H1 (cell line): Measurements from ENCODE around the gene LAIR1. TPM values are rescaled to one million over a fixed set of nuclear protein-coding genes. Genes with fewer than 3 reads are reported as not detected.

ENCODE experiments used
- CTCF ChIA-PET: fragments of 300-600 bp; sonication (Branson Sonifier 250); formaldehyde crosslinking; loops from one replicate; lab custom pipeline; 2021; ENCODE audit not compliant: partially characterized antibody; lab: Charles Lee
- POLR2A ChIA-PET: fragments of 300-600 bp; sonication (Branson Sonifier 250); formaldehyde crosslinking; loops from one replicate; lab custom pipeline; 2021; ENCODE audit warnings: inconsistent platforms; ENCODE audit not compliant: partially characterized antibody; lab: Charles Lee
- DNase-seq, 2 experiments: peaks; one replicate each; pipeline versions ENCODE4 v3.0.0 to v3.0.0-alpha.2; 2010 to 2022; ENCODE audit warnings: low spot score in 2 of 2, low read depth in 1 of 2, mixed read lengths in 1 of 2
- FAIRE-seq: peaks from 2 replicates; lab custom pipeline; 2011; peaks lifted over from hg19 to GRCh38; lab: Jason Lieb, UNC
- H2AFZ ChIP-seq: 2 replicates; pipeline ENCODE4 v1.8.1; 2012; ENCODE audit warnings: low read length, inconsistent platforms
- H2AK5ac ChIP-seq: 2 replicates; pipeline ENCODE4 v1.6.1; 2013; ENCODE audit warnings: low read depth, low read length
- H2BK120ac ChIP-seq: replicated peaks from 2 replicates; pipeline ENCODE3; 2013; ENCODE audit warnings: low read depth, low read length, inconsistent platforms
- H2BK12ac ChIP-seq: 2 replicates; pipeline ENCODE4 v1.6.1; 2013; ENCODE audit warnings: low read depth, low read length
- H2BK15ac ChIP-seq: 2 replicates; pipeline ENCODE4 v1.6.1; 2013; ENCODE audit warnings: low read length
- H2BK20ac ChIP-seq: 2 replicates; pipeline ENCODE4 v1.6.1; 2013; ENCODE audit warnings: low read length
- H2BK5ac ChIP-seq: 2 replicates; pipeline ENCODE4 v1.6.1; 2013; ENCODE audit warnings: low read depth, low read length
- H3K14ac ChIP-seq: 2 replicates; pipeline ENCODE4 v1.6.1; 2013; ENCODE audit warnings: inconsistent platforms; ENCODE audit not compliant: insufficient read length
- H3K18ac ChIP-seq: 2 replicates; pipeline ENCODE4 v1.6.1; 2013; ENCODE audit warnings: low read length; ENCODE audit errors: extremely low read depth
- H3K23ac ChIP-seq: 2 replicates; pipeline ENCODE4 v1.6.1; 2013; ENCODE audit warnings: inconsistent platforms; ENCODE audit not compliant: insufficient read length
- H3K23me2 ChIP-seq: 2 replicates; pipeline ENCODE4 v1.6.1; 2013; ENCODE audit warnings: low read depth, low read length
- H3K27ac ChIP-seq: 2 replicates; pipeline ENCODE4 v1.6.1; 2011; ENCODE audit warnings: low read depth, low read length, inconsistent platforms
- H3K27me3 ChIP-seq, 4 experiments: replicated peaks in 1 of 4; 1 replicate in 1 of 4; 2 replicates in 3 of 4; pipeline versions ENCODE4 v1.6.1 to v1.8.1; 2011 to 2013; ENCODE audit warnings: low read length in 3 of 4, mild to moderate bottlenecking in 3 of 4, inconsistent platforms in 2 of 4, mixed read lengths in 2 of 4, moderate library complexity in 1 of 4; ENCODE audit not compliant: control insufficient read depth in 3 of 4, insufficient read depth in 3 of 4; ENCODE audit errors: extremely low read depth in 1 of 4
- H3K36me3 ChIP-seq, 4 experiments: 2 replicates each; pipeline versions ENCODE4 v1.6.1 to v1.8.1; 2011 to 2013; ENCODE audit warnings: mild to moderate bottlenecking in 4 of 4, low read length in 3 of 4, moderate library complexity in 2 of 4, control low read depth in 1 of 4, inconsistent platforms in 1 of 4; ENCODE audit not compliant: insufficient read depth in 4 of 4, control insufficient read depth in 2 of 4
- H3K4ac ChIP-seq: replicated peaks from 2 replicates; pipeline ENCODE3; 2013; ENCODE audit warnings: low read length, low read depth, mixed read lengths, inconsistent platforms; ENCODE audit not compliant: insufficient read length
- H3K4me1 ChIP-seq, 4 experiments: replicated peaks in 1 of 4; 1 replicate in 1 of 4; 2 replicates in 3 of 4; pipeline versions ENCODE4 v1.6.1 to v1.8.1; 2011 to 2013; ENCODE audit warnings: low read length in 3 of 4, inconsistent platforms in 2 of 4, mixed read lengths in 1 of 4; ENCODE audit not compliant: insufficient read depth in 4 of 4, control insufficient read depth in 3 of 4
- H3K4me2 ChIP-seq, 2 experiments: 2 replicates each; pipeline versions ENCODE4 v1.6.1 to v1.8.1; 2011 to 2013; ENCODE audit warnings: low read depth in 2 of 2, low read length in 2 of 2, control low read depth in 1 of 2, inconsistent platforms in 1 of 2, mild to moderate bottlenecking in 1 of 2; ENCODE audit not compliant: insufficient read depth in 1 of 2
- H3K4me3 ChIP-seq, 4 experiments: fragments of 200-600, 300-600 bp in 1 of 4; sonication (generic), shearing (Covaris generic), sonication (Bioruptor Twin) in 1 of 4; 2 replicates each; pipeline versions ENCODE4 v1.5.1 to v1.8.1; 2011 to 2016; ENCODE audit warnings: low read length in 4 of 4, low read depth in 3 of 4, control low read depth in 2 of 4, inconsistent platforms in 2 of 4, mild to moderate bottlenecking in 2 of 4, mixed read lengths in 1 of 4, moderate library complexity in 1 of 4; ENCODE audit not compliant: insufficient read depth in 2 of 4; ENCODE audit errors: extremely low read depth in 1 of 4
- H3K56ac ChIP-seq: replicated peaks from 2 replicates; pipeline ENCODE3; 2013; ENCODE audit warnings: low read depth, mild to moderate bottlenecking, mixed read lengths, low read length, inconsistent platforms; ENCODE audit not compliant: insufficient read length
- H3K79me1 ChIP-seq: 2 replicates; pipeline ENCODE4 v1.6.1; 2013; ENCODE audit warnings: low read depth, low read length, control low read depth
- H3K79me2 ChIP-seq, 2 experiments: 2 replicates each; pipeline versions ENCODE4 v1.6.1 to v1.8.1; 2012 to 2013; ENCODE audit warnings: low read length in 2 of 2, mild to moderate bottlenecking in 2 of 2, inconsistent platforms in 1 of 2; ENCODE audit not compliant: insufficient read depth in 2 of 2, control insufficient read depth in 1 of 2
- H3K9ac ChIP-seq, 4 experiments: replicated peaks in 1 of 4; 1 replicate in 1 of 4; 2 replicates in 3 of 4; pipeline versions ENCODE4 v1.6.1 to v1.8.1; 2011 to 2013; ENCODE audit warnings: low read depth in 3 of 4, low read length in 3 of 4, control low read depth in 2 of 4, mild to moderate bottlenecking in 2 of 4, moderate library complexity in 2 of 4, inconsistent platforms in 1 of 4; ENCODE audit errors: extremely low read depth in 1 of 4
- H3K9me3 ChIP-seq, 2 experiments: 2 replicates each; pipeline versions ENCODE4 v1.6.1 to v1.8.1; 2012 to 2013; ENCODE audit warnings: mild to moderate bottlenecking in 2 of 2, moderate library complexity in 2 of 2, control low read depth in 1 of 2, inconsistent platforms in 1 of 2, low read depth in 1 of 2, low read length in 1 of 2, mixed read lengths in 1 of 2; ENCODE audit not compliant: insufficient read depth in 2 of 2
- H4K20me1 ChIP-seq, 2 experiments: replicated peaks in 1 of 2; 2 replicates each; pipeline versions ENCODE3 to v1.8.1; 2011 to 2013; ENCODE audit warnings: inconsistent platforms in 2 of 2, low read length in 2 of 2, mild to moderate bottlenecking in 1 of 2; ENCODE audit not compliant: insufficient read depth in 2 of 2, control insufficient read depth in 1 of 2
- H4K5ac ChIP-seq: 2 replicates; pipeline ENCODE4 v1.6.1; 2013; ENCODE audit warnings: low read length, low read depth, mixed read lengths, inconsistent platforms; ENCODE audit not compliant: insufficient read length
- H4K8ac ChIP-seq: 2 replicates; pipeline ENCODE4 v1.8.0; 2013; ENCODE audit warnings: mild to moderate bottlenecking, moderate library complexity, low read length, inconsistent platforms; ENCODE audit not compliant: insufficient read depth; ENCODE audit errors: extremely low read depth
- H4K91ac ChIP-seq: replicated peaks from 2 replicates; pipeline ENCODE3; 2013; ENCODE audit warnings: low read length, mixed read lengths, inconsistent platforms; ENCODE audit not compliant: insufficient read length
- E2F6 ChIP-seq: IDR thresholded peaks from 2 replicates; pipeline ENCODE4 v1.6.1; 2012; ENCODE audit warnings: inconsistent platforms
- SAP30 ChIP-seq: fragments of 300-600 bp; sonication (generic); IDR thresholded peaks from 2 replicates; pipeline ENCODE4 v1.7.1; 2012; ENCODE audit warnings: low read length, moderate library complexity, mild to moderate bottlenecking, inconsistent platforms; ENCODE audit not compliant: insufficient read depth, insufficient replicate concordance
- SIX5 ChIP-seq: IDR thresholded peaks from 2 replicates; pipeline ENCODE4 v1.6.1; 2011; ENCODE audit warnings: mild to moderate bottlenecking, low read depth, low read length
- SP4 ChIP-seq: IDR thresholded peaks from 2 replicates; pipeline ENCODE4 v1.6.1; 2012; ENCODE audit warnings: low read length, inconsistent platforms
- TEAD4 ChIP-seq: IDR thresholded peaks from 2 replicates; pipeline ENCODE4 v1.6.1; 2012; ENCODE audit warnings: low read depth, low read length, inconsistent platforms, mixed read lengths
- USF2 ChIP-seq: IDR thresholded peaks from 2 replicates; pipeline ENCODE4 v1.6.1; 2011; ENCODE audit warnings: low read length, improper control_type of control experiment
- WGBS, 2 experiments: shearing (Covaris generic) in 1 of 2; methylation state at CpG; one replicate each; pipeline versions ENCODE4 v1.1.6 to v1.1.7; 2013 to 2015; ENCODE audit warnings: low lambda C conversion rate in 2 of 2, mixed read lengths in 2 of 2, inconsistent platforms in 1 of 2, low coverage in 1 of 2, missing lambda C conversion rate in 1 of 2; ENCODE audit not compliant: insufficient replicate concordance in 2 of 2, insufficient coverage in 1 of 2, insufficient read length in 1 of 2; ENCODE audit errors: extremely low coverage in 1 of 2, missing lambda C conversion rate in 1 of 2; 5-methylcytosine and 5-hydroxymethylcytosine counted together
- polyA plus RNA-seq, 7 experiments: library from polyadenylated mRNA; depleted of rRNA in 3 of 7; stranded (reverse) in 5 of 7; unstranded in 2 of 7; fragments of >200 nt in 5 of 7; fragments of 200-250 nt in 2 of 7; gene quantifications; 1 replicate in 5 of 7; 2 replicates in 1 of 7; 4 replicates in 1 of 7; pipeline versions ENCODE4 v1.2.1 to v1.2.3, GENCODE V29; 2011 to 2013; ENCODE audit warnings: missing spikeins in 2 of 7, mixed read lengths in 2 of 7
- total RNA-seq: library from RNA; stranded (reverse); fragmentation: NEBNext Ultra II Directional; extraction: Animal tissue kit (Norgen Biotek cat#: 25700); gene quantifications from 2 replicates; pipeline ENCODE4 v1.2.1, GENCODE V29; 2021

The LAIR1 gene
- total and polyA plus RNA-seq, 2 of the 8 experiments (the other 6 are each of a cell fraction or from before 2014, with no cell fraction given), result 0.18 TPM; not detected in 1

- H3K18ac ChIP-seq, result no peak overlapping the region
- H2AFZ ChIP-seq, result no peak overlapping the region
- no peak overlapping the region for H2BK12ac ChIP-seq
- no peak overlapping the region for H3K4ac ChIP-seq
- FAIRE-seq (no peak), DNase-seq (no peak)
- no peaks in the 10 kb centered on the region for H3K36me3 ChIP-seq
- H2BK5ac ChIP-seq, result no peak overlapping the region
- H3K27ac ChIP-seq, result no peak overlapping the region
- no peak overlapping the region for H4K8ac ChIP-seq
- H2BK20ac ChIP-seq, result no peak overlapping the region
- WGBS, 2 experiments, result 85% methylated on average over 4 of the region's 4 CpGs; no CpG with 5 or more reads in 1 of the 2 experiments
- ChIA-PET CTCF (interaction anchor here (1.6 kb wide), 1 partner anchor 9 kb away, joined by 3 read pairs; no protein-coding TSS in a partner anchor), POLR2A (no interaction called here)
- no peak overlapping the region for H3K9ac ChIP-seq
- H3K4me1 ChIP-seq, result no peaks in the 10 kb centered on the region
- no peaks in the 10 kb centered on the region for H3K9me3 ChIP-seq
- no peaks in the 10 kb centered on the region for H3K23me2 ChIP-seq
- no peak overlapping the region for H3K23ac ChIP-seq
- H3K27me3 ChIP-seq, result no peaks in the 10 kb centered on the region
- H3K79me1 ChIP-seq, result no peaks in the 10 kb centered on the region
- TF ChIP-seq TEAD4 (no peak), E2F6 (no peak), SIX5 (no peak), SAP30 (no peak), USF2 (no peak), SP4 (no peak)
- H4K91ac ChIP-seq, result no peak overlapping the region
- no peak overlapping the region for H3K4me2 ChIP-seq
- no peaks in the 10 kb centered on the region for H4K20me1 ChIP-seq
- no peaks in the 10 kb centered on the region for H3K79me2 ChIP-seq
- H2BK120ac ChIP-seq, result no peak overlapping the region
- H3K14ac ChIP-seq, result no peak overlapping the region
- H3K4me3 ChIP-seq, result no peak overlapping the region
- H2BK15ac ChIP-seq, result no peak overlapping the region
- H2AK5ac ChIP-seq, result no peak overlapping the region
- H4K5ac ChIP-seq, result no peak overlapping the region
- no peak overlapping the region for H3K56ac ChIP-seq
These were observed 20.9 kb downstream of the LAIR1 start for GRCh38 chr19:54343868-54344267.
